IPS DF 6.9 (cell line): ENCODE measurements around the gene KIF26A.

Experiments
- DNase-seq: peaks from one replicate; pipeline ENCODE4 v3.0.0-alpha.2; 2013; ENCODE audit warnings: low read depth, low spot score
- H3K27ac ChIP-seq: one replicate; pipeline ENCODE4 v1.5.1; 2013; ENCODE audit warnings: low read length, control low read depth
- H3K27me3 ChIP-seq: 2 replicates; pipeline ENCODE4 v1.6.1; 2013; ENCODE audit warnings: mild to moderate bottlenecking, low read length; ENCODE audit not compliant: control insufficient read depth, insufficient read depth
- H3K36me3 ChIP-seq: 2 replicates; pipeline ENCODE4 v1.6.1; 2013; ENCODE audit warnings: low read length; ENCODE audit not compliant: control insufficient read depth, insufficient read depth
- H3K4me1 ChIP-seq: 2 replicates; pipeline ENCODE4 v1.6.1; 2013; ENCODE audit warnings: low read length; ENCODE audit not compliant: control insufficient read depth, insufficient read depth
- H3K4me3 ChIP-seq: 2 replicates; pipeline ENCODE4 v1.5.1; 2013; ENCODE audit warnings: mild to moderate bottlenecking, low read length
- H3K9me3 ChIP-seq: 2 replicates; pipeline ENCODE4 v1.6.1; 2013; ENCODE audit warnings: low read length, inconsistent platforms; ENCODE audit not compliant: control insufficient read depth, insufficient read depth
- WGBS: extraction: QIAGEN DNeasy Blood & Tissue Kit; methylation state at CpG from one replicate; pipeline ENCODE4 v1.1.7; 2013; ENCODE audit warnings: mixed read lengths, missing lambda C conversion rate; ENCODE audit not compliant: insufficient read length, insufficient coverage; 5-methylcytosine and 5-hydroxymethylcytosine counted together

The KIF26A gene

DNA sequence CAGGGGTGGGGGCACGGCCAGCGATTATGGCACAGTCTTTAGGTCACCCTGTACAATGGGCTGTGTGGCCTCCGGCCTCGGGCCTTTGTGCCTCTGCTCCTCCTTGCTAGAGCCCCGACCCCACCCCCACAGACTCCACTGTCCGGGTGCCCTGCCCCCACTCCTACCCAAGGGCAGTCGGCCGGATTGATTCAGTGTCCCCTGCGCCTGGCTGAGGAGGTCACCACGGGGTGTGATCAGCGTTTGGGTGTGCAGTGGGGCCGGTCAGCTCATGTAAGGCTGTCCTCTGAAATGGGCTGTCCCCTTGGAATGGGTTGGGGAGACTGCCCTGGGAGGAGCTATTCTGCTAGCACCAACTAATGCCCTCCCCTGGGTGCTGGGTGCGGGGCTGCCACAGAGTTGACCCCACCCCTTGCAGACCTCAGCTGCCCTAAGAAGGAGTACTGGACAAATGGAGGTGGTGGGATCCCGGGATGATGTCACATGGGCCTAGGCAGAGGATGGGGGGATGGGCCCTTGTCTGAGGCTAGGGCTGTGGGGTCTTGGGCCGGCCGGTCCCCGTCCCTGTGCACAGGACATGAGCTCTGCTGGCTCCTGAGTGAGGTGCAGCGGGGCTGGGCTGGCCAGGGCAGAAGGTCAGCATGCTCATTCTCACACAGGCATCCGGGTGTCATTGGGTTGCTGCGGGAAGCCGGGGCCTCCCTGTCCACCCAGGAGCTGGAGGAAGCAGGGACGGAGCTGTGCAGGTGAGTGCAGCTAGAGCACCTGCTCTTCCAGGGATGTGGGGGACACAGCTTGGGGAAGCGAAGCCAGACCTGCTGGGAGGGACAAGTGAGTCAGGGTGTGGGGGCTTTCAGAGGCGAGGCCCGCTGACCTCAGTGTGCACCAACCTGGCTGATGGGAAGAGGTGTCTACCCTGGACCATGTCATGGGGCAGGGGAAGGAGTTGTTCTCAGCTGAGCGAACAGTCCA is 29.5 kb upstream of the KIF26A start:
- DNase-seq = no peak
- no peak overlapping the region for H3K4me3 ChIP-seq
- no peaks in the 10 kb centered on the region for H3K9me3 ChIP-seq
- H3K36me3 ChIP-seq = no peaks in the 10 kb centered on the region; the same call in 1 of the 2 replicates
- H3K27ac ChIP-seq = no peak overlapping the region
- H3K4me1 ChIP-seq = peaks cover 5% of the 10 kb centered on the region; the same call in 1 of the 2 replicates
- no peaks in the 10 kb centered on the region for H3K27me3 ChIP-seq
- no CpG with 5 or more reads among the region's 26 CpGs for WGBS

DNA sequence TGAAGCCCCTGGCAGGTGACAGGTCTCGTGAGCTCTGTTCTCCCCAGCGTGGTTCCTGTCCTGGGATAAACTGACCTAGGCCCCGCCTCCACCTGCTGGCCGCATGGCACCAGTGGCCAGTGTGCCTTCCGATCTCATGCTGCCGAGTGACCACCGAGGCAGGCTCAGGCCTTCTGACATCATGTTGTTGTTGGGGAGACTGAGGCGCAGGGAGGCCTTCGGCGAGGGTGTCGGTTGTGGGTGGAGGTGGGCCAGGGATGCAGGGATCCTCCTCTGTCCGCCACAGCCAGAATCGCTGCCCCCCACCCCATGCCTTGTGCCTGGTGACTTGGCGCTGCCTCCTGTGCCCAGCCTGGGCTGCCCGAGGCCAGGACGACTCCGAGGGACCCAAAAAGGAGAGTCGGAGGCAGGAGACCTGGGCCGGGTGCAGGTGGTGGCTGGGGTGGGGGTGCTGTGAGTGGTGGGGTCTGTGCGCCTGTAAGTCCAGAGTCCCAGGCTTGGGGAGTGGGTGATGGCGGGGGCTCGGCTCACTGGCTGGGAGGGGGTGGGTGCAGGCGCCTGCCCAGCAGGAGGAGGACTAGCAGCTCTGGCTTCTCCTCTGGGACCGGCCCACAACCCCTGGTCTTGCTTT is 28.5 kb upstream of the KIF26A start:
- Histone ChIP-seq H3K27me3 (no peaks in the 10 kb centered on the region), H3K27ac (no peak overlapping the region), H3K36me3 (no peaks in the 10 kb centered on the region; the same call in 1 of the 2 replicates), H3K9me3 (no peaks in the 10 kb centered on the region), H3K4me1 (peaks cover 5% of the 10 kb centered on the region; the same call in 1 of the 2 replicates), H3K4me3 (no peak overlapping the region)
- no CpG with 5 or more reads among the region's 24 CpGs for WGBS
- DNase-seq = no peak

DNA sequence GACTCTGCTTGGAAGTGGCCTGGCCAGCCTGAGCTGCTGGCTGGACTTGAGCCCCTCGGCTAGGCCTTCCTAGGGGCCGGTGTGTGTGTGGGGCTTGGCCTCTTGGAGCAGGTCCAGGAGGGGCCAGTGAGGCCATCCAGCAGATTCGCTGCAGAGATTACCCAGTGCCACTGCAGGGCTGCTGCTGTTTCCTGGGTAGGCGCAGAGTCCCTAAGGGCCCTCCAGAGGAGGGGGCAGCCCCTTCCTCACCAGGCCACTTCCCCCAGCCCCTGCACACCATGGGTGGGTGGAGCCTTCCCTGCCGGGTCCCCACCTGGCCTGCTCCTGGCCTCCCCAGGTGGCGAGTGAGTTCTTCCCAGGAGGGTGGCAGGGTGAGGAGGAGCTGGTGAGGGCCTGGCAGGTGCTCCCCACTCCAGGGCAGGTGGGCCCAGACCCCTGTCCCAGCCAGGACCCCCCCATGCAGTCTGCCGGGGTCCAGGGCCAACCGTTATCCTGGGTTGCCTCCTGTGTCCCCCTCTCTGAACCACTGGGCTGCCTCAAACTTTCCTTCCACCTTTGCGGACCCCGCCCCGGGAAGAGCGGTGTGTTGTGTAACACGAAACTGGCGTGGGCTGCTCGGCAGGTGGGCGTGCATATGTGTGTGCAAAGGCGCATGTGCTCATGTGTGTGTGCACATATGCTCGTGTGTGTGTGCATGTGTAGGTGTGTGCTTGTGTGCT is 27.7 kb upstream of the KIF26A start:
- WGBS = no CpG with 5 or more reads among the region's 18 CpGs

DNA sequence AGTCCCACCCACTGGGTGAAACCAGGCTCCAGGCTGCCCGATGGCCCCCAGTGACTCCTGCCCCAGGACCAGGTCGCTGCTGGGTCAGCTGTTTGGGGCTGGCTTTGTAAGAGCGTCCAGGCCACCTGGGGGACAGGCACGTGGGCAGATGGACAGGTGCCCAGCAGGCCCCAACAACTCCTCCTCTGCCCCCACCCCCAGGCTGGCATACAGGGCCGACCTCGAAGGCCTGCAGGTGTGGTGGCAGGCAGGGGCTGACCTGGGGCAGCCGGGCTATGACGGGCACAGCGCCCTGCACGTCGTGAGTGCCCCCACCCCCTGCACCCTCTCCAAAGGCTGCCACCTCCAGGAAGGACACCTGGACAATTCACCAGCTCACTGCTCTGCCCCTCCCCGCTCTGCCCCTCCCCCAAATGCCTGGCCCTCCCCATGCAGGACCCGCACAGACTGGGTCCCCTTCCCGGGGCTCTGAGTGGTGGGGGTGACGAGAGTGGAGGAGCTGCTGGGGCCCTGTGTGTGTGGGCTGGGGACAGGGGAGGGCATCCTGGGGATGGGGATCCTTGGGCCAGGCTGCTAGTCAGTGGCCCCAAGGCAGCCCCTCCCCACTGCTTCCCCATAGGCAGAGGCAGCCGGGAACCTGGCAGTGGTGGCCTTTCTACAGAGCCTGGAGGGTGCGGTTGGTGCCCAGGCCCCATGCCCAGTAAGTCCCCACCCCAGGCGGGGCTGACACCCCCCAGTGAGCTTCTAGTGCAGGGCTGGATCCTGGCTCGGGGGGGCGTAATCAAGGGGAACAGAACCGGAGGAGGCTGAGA is 26.9 kb upstream of the KIF26A start:
- Histone ChIP-seq H3K4me1 (peaks cover 7% of the 10 kb centered on the region), H3K9me3 (no peaks in the 10 kb centered on the region), H3K27me3 (peaks cover 2% of the 10 kb centered on the region; the same call in 1 of the 2 replicates), H3K36me3 (no peaks in the 10 kb centered on the region; the same call in 1 of the 2 replicates), H3K27ac (no peak overlapping the region), H3K4me3 (no peak overlapping the region)
- no peak for DNase-seq
- WGBS = no CpG with 5 or more reads among the region's 21 CpGs

More for the DNA sequence above, 27.7 kb upstream of the KIF26A start:
- H3K4me1 ChIP-seq = peaks cover 5% of the 10 kb centered on the region; the same call in 1 of the 2 replicates
- no peaks in the 10 kb centered on the region for H3K9me3 ChIP-seq
- no peak for DNase-seq
- H3K4me3 ChIP-seq = no peak overlapping the region
- H3K36me3 ChIP-seq = no peaks in the 10 kb centered on the region; the same call in 1 of the 2 replicates
- no peaks in the 10 kb centered on the region for H3K27me3 ChIP-seq
- H3K27ac ChIP-seq = no peak overlapping the region

DNA sequence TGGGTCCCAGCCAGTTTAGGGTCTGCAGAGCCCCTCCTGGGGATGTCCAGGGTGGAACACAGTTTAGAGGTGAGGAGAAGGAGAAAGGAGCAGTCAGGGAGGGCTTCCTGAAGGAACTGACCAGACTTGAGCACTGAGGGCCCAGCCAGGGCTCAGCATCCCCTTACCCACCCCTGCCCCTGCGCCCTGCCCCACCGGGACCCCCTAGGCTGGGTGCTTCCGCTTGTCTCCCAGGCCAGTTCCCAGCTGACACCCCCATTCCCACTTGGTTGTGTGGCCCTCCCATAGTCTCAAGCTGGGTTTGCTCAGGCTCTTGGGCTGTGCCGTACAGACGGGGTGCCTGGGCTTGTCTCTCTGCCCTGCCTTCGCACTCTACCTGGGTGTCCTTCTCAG is 26.3 kb upstream of the KIF26A start:
- no peak for DNase-seq
- no peak overlapping the region for H3K4me3 ChIP-seq
- WGBS = no CpG with 5 or more reads among the region's 6 CpGs

DNA sequence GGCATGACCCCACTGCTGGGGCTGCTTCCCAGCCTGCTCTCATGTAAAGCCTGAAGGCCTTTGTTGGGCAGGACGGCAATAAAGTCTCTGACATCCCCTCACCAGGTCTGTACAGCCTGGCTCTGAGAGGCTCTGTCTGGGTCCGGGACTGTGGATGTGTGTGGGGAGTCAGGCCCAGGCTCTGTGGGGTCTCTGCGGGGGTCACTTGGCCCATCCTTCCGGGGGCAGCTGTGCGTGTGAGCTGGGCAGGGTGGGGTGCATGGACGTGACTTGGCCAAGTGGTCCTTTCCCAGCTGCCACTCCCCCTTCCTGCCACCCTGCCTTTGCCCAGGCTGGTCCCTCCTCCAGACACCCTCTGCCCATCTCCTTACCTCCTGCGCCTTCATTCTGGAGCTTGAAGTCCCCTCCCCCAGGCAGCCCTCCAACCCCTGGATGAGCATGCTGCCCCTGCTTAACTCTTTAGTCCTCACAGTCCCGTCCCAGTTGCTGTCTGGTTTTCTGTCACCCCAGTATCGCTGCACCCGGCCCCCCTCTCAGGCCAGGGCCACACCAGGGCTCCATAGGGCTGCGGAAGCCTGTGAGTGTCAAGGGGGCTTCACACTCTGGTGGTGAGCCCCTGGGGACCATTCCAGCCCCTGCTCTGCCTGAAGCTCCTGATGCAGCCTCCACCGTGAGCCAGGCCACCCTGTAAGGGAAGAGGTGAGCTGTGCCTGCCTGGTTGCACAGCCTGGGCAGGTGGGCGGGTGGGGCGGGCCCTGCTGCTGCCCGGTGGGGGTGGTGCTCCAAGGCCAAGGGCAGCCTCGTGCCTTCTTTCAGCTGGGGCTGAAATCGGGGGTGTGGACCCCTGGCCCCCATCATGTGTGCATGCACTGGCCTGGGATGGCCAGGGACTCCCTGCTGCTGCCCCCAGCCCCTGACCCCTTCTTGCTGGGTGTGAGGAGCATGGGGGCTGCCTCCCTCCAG is 25.5 kb upstream of the KIF26A start:
- H3K9me3 ChIP-seq = no peaks in the 10 kb centered on the region

More for the DNA sequence above, 26.3 kb upstream of the KIF26A start:
- no peak overlapping the region for H3K27ac ChIP-seq
- no peaks in the 10 kb centered on the region for H3K9me3 ChIP-seq
- H3K36me3 ChIP-seq = no peaks in the 10 kb centered on the region; the same call in 1 of the 2 replicates
- H3K4me1 ChIP-seq = peaks cover 7% of the 10 kb centered on the region
- peaks cover 3% of the 10 kb centered on the region; the same call in 1 of the 2 replicates for H3K27me3 ChIP-seq

DNA sequence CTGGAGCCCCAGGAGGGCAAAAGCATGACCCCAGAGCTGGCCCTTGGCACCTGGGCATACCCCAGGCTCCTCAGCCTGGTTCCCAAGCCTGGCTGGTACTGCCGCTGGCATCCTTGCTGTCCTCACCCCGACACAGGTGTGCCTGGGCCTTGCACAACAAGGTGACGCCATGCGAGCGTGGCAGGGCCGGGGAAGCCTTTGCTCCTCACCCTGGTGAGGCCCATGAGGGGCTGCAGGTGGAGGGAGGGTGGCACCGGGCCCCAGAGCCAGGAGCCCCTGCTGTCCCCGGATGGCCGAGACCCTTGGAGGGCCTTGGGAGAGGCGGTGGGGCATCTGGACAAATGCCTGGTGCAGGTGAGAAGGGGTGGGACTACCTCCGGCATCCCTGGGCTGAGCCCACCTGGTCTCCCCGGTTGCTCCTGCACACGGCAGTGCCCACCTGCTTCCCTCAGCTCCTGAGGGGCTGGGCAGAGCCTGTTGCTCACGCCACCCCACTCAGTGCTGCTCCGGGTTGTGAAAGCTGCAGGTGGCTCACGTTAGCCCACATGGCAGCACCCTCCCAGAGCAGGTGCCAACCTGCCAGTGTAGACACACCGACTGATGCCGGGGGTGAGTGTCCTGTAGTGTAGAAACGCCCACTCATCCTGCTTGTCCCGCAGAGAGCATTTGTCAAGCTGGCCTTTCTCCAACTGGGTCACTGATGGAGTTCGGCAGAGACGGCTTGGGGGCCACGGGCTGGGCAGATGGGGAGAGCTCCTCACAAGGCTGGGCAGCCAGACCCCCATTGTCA is 24.6 kb upstream of the KIF26A start:
- Histone ChIP-seq H3K27ac (no peak overlapping the region), H3K9me3 (no peaks in the 10 kb centered on the region), H3K4me3 (no peak overlapping the region), H3K36me3 (no peaks in the 10 kb centered on the region; the same call in 1 of the 2 replicates), H3K4me1 (peaks cover 3% of the 10 kb centered on the region), H3K27me3 (peaks cover 12% of the 10 kb centered on the region; the same call in 1 of the 2 replicates)
- WGBS = no CpG with 5 or more reads among the region's 23 CpGs
- no peak for DNase-seq

More for the DNA sequence above, 25.5 kb upstream of the KIF26A start:
- H3K36me3 ChIP-seq = no peaks in the 10 kb centered on the region; the same call in 1 of the 2 replicates
- no peak for DNase-seq
- H3K27ac ChIP-seq = no peak overlapping the region
- H3K4me3 ChIP-seq = no peak overlapping the region
- peaks cover 9% of the 10 kb centered on the region; the same call in 1 of the 2 replicates for H3K27me3 ChIP-seq
- no CpG with 5 or more reads among the region's 17 CpGs for WGBS
- peaks cover 7% of the 10 kb centered on the region for H3K4me1 ChIP-seq

DNA sequence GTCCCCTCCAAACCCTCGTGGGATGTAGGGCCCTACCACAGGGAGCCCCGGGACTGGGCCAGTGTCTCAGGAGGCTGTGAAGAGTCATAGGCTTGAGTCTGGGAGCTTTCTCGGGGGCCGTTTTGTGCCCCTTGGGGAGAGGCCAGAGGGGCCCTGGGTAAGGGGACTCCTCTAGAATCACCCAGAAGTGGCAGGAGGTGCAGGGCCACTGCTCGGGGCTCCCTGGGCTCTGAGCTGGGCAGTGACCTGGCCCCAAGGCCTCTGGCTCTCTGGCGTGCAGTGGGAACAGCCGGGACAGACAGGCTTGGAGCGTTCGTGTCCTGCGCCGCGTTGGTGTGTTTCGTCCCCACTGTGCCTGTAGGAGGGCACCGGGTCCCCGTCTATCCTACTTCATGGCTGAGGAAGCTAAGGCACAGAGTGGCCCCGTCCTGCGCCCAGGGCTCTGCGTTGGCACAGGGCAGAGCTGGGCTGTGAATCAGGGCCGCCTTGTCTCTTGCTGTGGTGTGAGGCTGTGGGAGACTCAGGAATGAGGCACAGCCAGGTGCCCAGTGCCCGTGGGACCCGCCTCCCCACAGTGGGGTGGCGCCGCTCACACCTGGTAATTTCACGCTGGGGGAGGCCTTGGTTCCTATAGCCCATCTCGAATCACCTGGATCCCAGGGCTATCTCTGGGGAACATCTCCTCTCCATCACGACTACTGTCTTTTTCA is 23.8 kb upstream of the KIF26A start:
- peaks cover 2% of the 10 kb centered on the region for H3K4me1 ChIP-seq
- no CpG with 5 or more reads among the region's 26 CpGs for WGBS
- no peaks in the 10 kb centered on the region; the same call in 1 of the 2 replicates for H3K36me3 ChIP-seq
- H3K9me3 ChIP-seq = no peaks in the 10 kb centered on the region
- no peak overlapping the region for H3K27ac ChIP-seq
- peaks cover 12% of the 10 kb centered on the region; the same call in 1 of the 2 replicates for H3K27me3 ChIP-seq
- DNase-seq = no peak
- no peak overlapping the region for H3K4me3 ChIP-seq
